BLaER1 treated with 17β-estradiol and CSF1 and Interleukin-3, amounts not matched to agents 10 nM and 100 nM (cell line): Measurements from ENCODE around the gene RNASE3.
A peak's percentile ranks its signal among the peaks of the same experiment; 100 is the strongest.
"Not testable (repeated sequence)": the region's sequence is repeated elsewhere in the genome, so short reads cannot be mapped to it uniquely, and the experiment has no call there.

Experiments
- H3K27ac ChIP-seq, 11 experiments: shearing (Covaris generic); formaldehyde crosslinking; 2 replicates each; pipeline ENCODE4 v1.8.1; 2022
- H3K27me3 ChIP-seq, 11 experiments: shearing (Covaris generic); formaldehyde crosslinking; 2 replicates each; pipeline ENCODE4 v1.8.1; 2022
- H3K36me3 ChIP-seq, 11 experiments: shearing (Covaris generic); formaldehyde crosslinking; 2 replicates each; pipeline ENCODE4 v1.8.1; 2022
- H3K4me1 ChIP-seq, 10 experiments: shearing (Covaris generic); formaldehyde crosslinking; 2 replicates each; pipeline ENCODE4 v1.8.1; 2022
- H3K4me2 ChIP-seq, 11 experiments: shearing (Covaris generic); formaldehyde crosslinking; 2 replicates each; pipeline ENCODE4 v1.8.1; 2022
- H3K4me3 ChIP-seq, 10 experiments: shearing (Covaris generic); formaldehyde crosslinking; 2 replicates each; pipeline ENCODE4 v1.8.1; 2022
- H3K9ac ChIP-seq, 11 experiments: shearing (Covaris generic); formaldehyde crosslinking; 2 replicates each; pipeline ENCODE4 v1.8.1; 2022
- H3K9me3 ChIP-seq, 11 experiments: shearing (Covaris generic); formaldehyde crosslinking; replicated peaks in 1 of 11; 2 replicates each; pipeline ENCODE4 v1.8.1; 2022
- H4K20me1 ChIP-seq, 11 experiments: shearing (Covaris generic); formaldehyde crosslinking; 2 replicates each; pipeline ENCODE4 v1.8.1; 2022
- Cebpa-rat ChIP-seq, 11 experiments: shearing (Covaris generic); IDR thresholded peaks; 2 replicates each; pipeline ENCODE4 v1.8.1; 2022

RNASE3 gene

DNA sequence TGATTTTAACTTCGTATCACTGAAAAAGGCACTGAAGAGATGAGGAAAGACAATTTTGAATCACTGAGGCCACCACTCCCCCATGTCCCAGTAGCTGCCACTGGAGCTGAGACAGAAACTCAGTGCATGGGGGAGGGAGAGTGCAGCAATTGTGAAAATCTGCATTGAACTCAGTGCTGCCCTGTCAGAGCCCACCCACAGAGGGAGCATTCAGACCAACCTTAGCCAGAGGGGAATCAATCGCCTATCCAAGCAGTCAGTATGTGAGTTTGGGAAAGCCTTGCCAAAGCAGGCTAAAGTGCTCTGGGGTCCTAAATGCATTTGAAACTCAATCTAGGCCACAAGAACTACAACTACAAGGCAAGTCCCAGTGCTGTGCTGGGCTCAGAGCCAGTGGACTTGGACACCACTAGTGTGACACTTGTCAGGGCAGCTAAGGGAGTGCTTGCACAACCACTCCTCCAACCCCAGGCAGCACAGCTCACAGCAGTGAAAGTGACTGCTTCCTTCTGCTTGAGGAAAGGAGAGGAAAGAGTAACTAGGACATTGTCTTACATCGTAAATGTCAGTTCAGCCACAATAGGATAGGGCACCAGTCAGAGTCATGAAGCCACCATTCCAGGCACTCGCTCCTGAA, 13.3 kb downstream of the RNASE3 start:
- Histone ChIP-seq H3K27ac (no peak overlapping the region), H3K4me3 (no peak overlapping the region), H3K9me3 (peaks cover 0 to 14% (median 3%) of the 10 kb centered on the region in 11 experiments; a peak in 7 of 22 replicates), H3K4me1 (peaks cover 0 to 24% (median 0%) of the 10 kb centered on the region in 10 experiments; a peak in 7 of 20 replicates), H3K4me2 (peak overlapping the region in 1 of 11 experiments; percentile 30; a peak in 2 of 22 replicates), H4K20me1 (no peaks in the 10 kb centered on the region), H3K36me3 (no peaks in the 10 kb centered on the region), H3K27me3 (no peaks in the 10 kb centered on the region), H3K9ac (no peak overlapping the region)
- no peak for TF ChIP-seq Cebpa-rat (IDR thresholded peaks at IDR 0.05)

DNA sequence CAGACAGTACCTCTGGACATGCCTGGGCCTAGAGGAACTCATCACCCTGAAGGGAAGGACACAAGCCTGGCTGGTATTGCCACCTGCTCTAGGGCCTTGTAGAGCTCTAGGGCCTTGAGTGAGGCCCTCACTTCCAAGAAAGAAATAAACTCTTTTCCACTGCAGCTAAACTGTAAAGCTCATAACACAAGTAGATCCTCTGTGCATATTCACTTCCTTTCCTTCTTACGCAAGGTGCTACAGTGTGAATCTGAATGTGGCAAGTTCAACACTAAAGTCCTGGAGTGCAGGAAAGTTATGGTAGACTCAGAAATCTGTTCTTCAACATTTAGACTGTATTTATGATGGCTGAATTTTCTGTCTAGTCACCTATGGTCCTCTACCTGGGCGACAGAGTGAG, 14.5 kb downstream of the RNASE3 start:
- no peak overlapping the region for H3K9ac ChIP-seq
- H3K4me1 ChIP-seq: peaks cover 0 to 24% (median 0%) of the 10 kb centered on the region in 10 experiments; a peak in 7 of 20 replicates
- H4K20me1 ChIP-seq: no peaks in the 10 kb centered on the region
- no peak overlapping the region for H3K4me3 ChIP-seq
- peak overlapping the region in 2 of 11 experiments; percentile 1 to 37; a peak in 3 of 22 replicates for H3K27ac ChIP-seq
- peak overlapping the region in 4 of 11 experiments; percentile 3 to 36 (median 28); a peak in 6 of 22 replicates for H3K4me2 ChIP-seq
- no peaks in the 10 kb centered on the region for H3K36me3 ChIP-seq
- no peaks in the 10 kb centered on the region for H3K27me3 ChIP-seq
- H3K9me3 ChIP-seq: peaks cover 0 to 9% (median 3%) of the 10 kb centered on the region in 11 experiments; a peak in 9 of 22 replicates
- no peak for TF ChIP-seq Cebpa-rat (IDR thresholded peaks at IDR 0.05)

DNA sequence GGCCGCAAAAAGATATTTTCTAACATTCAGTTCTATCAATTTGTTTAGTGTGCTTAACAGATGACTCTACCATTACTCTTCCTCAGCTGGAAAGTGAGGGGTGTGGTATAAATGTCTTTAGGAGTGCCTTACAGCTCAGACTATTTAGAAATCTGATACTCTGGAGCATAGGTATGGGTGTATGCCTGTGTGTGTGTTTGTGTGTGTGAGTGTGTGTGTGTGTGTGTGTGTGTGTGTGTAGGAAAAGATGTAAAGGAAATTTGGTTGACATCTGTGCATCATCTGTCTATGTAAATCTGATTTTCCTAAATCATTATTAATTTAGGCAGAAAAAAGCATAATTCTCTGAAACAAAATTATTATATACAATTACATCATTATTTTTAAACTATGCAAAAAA, 16.0 kb downstream of the RNASE3 start:
- H3K4me3 ChIP-seq: no peak overlapping the region
- H4K20me1 ChIP-seq: no peaks in the 10 kb centered on the region
- no peak overlapping the region for H3K9ac ChIP-seq
- H3K4me2 ChIP-seq: no peak overlapping the region
- H3K27ac ChIP-seq: no peak overlapping the region
- H3K36me3 ChIP-seq: no peaks in the 10 kb centered on the region
- no peak for TF ChIP-seq Cebpa-rat (IDR thresholded peaks at IDR 0.05)
- H3K4me1 ChIP-seq: peaks cover 0 to 24% (median 0%) of the 10 kb centered on the region in 10 experiments; a peak in 7 of 20 replicates
- H3K9me3 ChIP-seq: peaks cover 0 to 17% (median 9%) of the 10 kb centered on the region in 11 experiments; a peak in 11 of 22 replicates
- H3K27me3 ChIP-seq: no peaks in the 10 kb centered on the region

DNA sequence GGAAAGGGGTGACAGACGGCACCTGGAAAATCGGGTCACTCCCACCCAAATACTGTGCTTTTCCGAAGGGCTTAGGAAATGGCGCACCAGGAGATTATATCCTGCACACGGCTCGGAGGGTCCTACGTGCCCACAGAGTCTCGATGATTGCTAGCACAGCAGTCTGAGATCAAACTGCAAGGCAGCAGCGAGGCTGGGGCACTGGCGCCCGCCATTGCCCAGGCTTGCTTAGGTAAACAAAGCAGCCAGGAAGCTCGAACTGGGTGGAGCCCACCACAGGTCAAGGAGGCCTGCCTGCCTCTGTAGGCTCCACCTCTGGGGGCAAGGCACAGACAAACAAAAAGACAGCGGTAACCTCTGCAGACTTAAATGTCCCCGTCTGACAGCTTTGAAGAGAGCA, 19.6 kb downstream of the RNASE3 start:
- H3K36me3 ChIP-seq, H3K27ac ChIP-seq, H3K4me1 ChIP-seq, H3K4me2 ChIP-seq, H3K4me3 ChIP-seq, H3K27me3 ChIP-seq, H3K9ac ChIP-seq, H4K20me1 ChIP-seq: not testable (repeated sequence)
- peaks cover 0 to 14% (median 9%) of the 10 kb centered on the region in 11 experiments; a peak in 11 of 22 replicates for H3K9me3 ChIP-seq

DNA sequence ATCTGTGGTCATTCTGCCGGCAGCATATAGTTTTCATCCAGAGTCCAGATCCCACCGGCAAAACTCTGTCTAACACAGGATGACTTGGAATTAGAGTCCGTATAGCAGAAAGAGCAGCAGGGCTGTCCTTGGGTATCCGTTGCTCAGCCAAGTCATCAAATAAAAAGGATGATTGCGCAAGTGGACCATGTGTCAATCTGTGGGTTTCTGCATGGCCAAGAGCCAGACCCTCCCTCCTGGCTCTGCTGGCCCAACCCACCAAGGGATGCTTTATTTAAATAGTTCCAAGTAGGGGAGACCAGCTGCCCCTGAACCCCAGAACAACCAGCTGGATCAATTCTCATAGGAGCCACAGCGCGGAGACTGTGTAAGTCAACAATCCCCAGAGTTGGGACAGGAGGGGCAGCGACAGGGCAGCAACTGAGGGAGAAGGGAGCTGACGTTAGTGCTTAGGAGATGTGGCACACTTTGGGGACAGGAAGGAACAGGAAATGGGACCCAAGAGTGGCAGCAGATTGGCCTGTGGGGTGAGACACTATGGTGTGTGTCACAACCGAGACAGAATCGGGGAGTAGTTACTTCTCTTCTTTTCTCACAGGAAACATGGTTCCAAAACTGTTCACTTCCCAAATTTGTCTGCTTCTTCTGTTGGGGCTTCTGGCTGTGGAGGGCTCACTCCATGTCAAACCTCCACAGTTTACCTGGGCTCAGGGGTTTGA, 28.0 kb downstream of the RNASE3 start:
- not testable (repeated sequence) for H3K9ac ChIP-seq, H3K4me3 ChIP-seq, H3K27me3 ChIP-seq, H3K9me3 ChIP-seq, H4K20me1 ChIP-seq, H3K36me3 ChIP-seq
- peak overlapping the region in 1 of 11 experiments; percentile 37; a peak in 2 of 22 replicates for H3K27ac ChIP-seq
- peak overlapping the region in 7 of 11 experiments; percentile 24 to 68 (median 49); a peak in 11 of 22 replicates for H3K4me2 ChIP-seq
- TF ChIP-seq Cebpa-rat (IDR thresholded peaks at IDR 0.05): peak; percentile 14 to 83 (median 69); a peak in 15 of 22 replicates
- peaks cover 0 to 17% (median 7%) of the 10 kb centered on the region in 10 experiments; a peak in 11 of 20 replicates for H3K4me1 ChIP-seq

DNA sequence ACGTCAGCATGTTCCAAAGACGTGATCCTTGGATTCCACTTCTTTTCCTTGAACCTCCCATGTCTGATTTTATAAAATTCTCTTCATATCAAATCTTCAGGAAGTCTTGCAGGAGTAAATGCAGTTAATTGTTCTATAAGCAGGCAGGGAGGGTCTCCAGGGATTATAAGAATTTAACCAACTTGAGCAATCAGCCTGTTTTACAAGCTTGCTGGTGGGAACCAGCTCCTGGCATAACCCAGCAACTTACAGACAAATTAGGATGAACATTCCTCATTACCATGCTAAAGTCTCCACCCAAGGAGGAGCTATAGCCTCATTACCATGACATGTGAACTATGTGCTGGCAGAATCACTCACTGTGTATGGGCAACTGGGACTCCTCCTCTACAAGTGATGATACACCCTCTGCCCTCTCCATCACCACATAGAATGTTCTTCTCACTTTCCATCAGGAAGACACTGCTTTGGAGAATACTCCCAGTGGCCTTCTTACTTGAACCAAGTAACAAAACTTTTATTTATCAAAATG, 32.6 kb downstream of the RNASE3 start:
- not testable (repeated sequence) for H3K27ac ChIP-seq, H3K9ac ChIP-seq, H4K20me1 ChIP-seq, H3K4me3 ChIP-seq, H3K36me3 ChIP-seq, H3K27me3 ChIP-seq, H3K4me2 ChIP-seq
- Histone ChIP-seq H3K4me1 (peaks cover 0 to 14% (median 6%) of the 10 kb centered on the region in 10 experiments; a peak in 11 of 20 replicates), H3K9me3 (peaks cover 17 to 34% (median 22%) of the 10 kb centered on the region in 11 experiments)

DNA sequence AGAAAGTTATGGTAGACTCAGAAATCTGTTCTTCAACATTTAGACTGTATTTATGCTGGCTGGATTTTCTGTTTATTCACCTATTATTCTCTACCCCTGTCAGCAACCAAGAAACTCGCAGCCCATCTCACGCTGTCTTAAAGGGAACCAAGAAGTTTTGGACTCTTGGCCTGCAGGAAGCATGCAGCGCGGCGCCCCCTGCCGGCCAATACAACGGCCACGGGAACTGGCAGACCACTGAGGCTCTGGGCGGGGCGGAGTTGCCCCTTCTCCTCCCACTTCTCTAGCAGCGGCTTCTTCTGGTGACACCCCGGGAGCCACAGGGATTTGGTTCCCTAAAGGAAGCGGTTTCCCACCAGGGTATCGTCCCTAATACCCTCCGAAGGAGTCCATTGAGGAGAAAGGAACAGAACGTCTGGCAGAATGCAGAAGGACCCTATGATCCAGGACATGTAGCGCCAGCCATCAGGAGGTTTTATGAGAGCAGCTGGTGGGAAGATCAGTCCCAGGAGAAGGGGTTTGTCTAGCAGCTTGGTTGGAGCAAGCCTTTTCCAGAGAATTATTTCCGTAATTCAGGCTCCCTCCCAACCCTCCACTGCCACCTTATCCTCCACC, 43.1 kb downstream of the RNASE3 start:
- Histone ChIP-seq H3K4me3 (no peak overlapping the region), H3K36me3 (no peaks in the 10 kb centered on the region), H3K27me3 (no peaks in the 10 kb centered on the region), H3K4me2 (no peak overlapping the region), H3K27ac (no peak overlapping the region), H3K9me3 (0 out of 22 replicates have a peak, but pooled peaks cover 0 to 11% (median 0%) of the 10 kb centered on the region in 11 experiments), H3K4me1 (peaks cover 0 to 11% (median 2%) of the 10 kb centered on the region in 10 experiments; a peak in 8 of 20 replicates), H4K20me1 (no peaks in the 10 kb centered on the region), H3K9ac (no peak overlapping the region)
- no peak for TF ChIP-seq Cebpa-rat (IDR thresholded peaks at IDR 0.05)

DNA sequence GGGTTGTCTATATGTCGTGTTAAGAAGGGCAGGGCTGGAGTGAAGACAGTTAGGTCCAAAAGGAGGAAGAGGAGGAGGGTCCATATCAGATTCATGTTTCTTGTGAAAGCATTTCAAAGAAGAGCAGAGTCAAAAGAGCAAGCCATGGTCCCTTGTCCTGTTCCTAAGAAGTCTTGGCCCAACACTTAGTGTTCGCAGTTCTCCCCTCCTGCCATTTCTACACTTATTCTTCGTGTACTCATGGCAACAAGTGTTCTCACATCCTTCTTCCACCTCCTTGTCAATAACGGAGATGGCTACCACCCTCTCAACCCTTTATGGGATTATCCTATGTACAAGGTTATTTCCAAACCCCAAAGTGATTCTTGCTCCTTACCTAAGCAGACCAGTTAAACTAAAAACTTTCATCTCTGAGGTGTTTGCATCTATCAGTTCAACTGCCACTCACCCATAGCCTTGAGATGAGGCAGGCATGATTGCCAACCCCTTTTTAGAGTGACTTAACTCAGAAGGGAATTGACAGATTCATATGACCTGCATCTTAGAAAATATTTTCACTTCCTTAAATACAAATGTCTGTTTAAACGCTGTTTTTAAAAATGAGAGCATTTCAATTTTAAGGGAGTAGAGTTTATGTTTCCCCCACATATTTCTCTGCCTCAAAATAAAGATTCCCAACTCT, 44.3 kb downstream of the RNASE3 start:
- Histone ChIP-seq H3K9me3 (0 out of 22 replicates have a peak, but pooled peaks cover 0 to 11% (median 0%) of the 10 kb centered on the region in 11 experiments), H3K4me3 (no peak overlapping the region), H4K20me1 (no peaks in the 10 kb centered on the region), H3K36me3 (no peaks in the 10 kb centered on the region), H3K27me3 (no peaks in the 10 kb centered on the region), H3K4me2 (peak overlapping the region in 4 of 11 experiments; percentile 26 to 37 (median 30); a peak in 7 of 22 replicates), H3K9ac (no peak overlapping the region), H3K4me1 (peaks cover 0 to 11% (median 2%) of the 10 kb centered on the region in 10 experiments; a peak in 9 of 20 replicates), H3K27ac (no peak overlapping the region)
- TF ChIP-seq Cebpa-rat (IDR thresholded peaks at IDR 0.05): no peak
